ENCODE measurements around the gene CAPS. TPM values are rescaled to one million over a fixed set of nuclear protein-coding genes. Genes with fewer than 3 reads are reported as not detected.

CAPS gene
- total RNA-seq, 4 donors from 2014 or later, result 24.6 to 57.3 (median 38.0) TPM

DNA sequence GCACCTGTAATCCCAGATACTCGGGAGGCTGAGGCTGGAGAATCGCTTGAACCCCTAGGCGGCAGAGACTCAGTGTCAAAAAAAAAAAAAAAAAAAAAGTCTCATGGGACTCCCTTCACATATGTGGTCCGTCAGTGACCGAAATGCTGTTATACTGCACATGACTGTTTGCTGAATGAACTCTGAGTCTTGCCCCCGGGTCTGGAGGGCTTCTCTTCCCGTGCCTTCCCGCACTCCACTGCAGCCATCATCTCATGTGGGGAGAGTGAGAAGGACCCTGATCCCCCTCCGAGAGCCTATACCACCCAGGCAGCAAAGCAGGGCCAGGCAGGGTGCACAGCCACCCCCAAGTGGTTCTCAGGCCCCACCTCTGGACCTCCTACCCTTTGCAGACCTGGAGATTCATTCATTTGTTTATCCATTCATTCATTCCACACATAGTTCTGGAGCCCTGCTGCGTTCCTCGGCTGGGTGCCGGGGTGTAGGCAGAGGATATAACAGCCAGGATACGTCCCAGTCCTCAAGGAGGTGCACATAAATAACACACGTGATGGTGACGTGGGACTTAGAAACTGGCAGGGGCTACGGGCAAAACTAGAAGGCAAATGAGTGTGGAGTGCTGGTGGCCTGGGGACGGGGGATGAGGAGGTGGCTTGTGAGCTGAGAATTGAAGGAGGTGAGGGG, 24.6 kb upstream of the CAPS start:
- peak overlapping the region in 3 of 4 donors; percentile 60 to 64 (median 61) for H3K27ac ChIP-seq
- in situ Hi-C loops (cut with MboI; ENCODE audit: low pct_ligation_motif_present in 1 of 4, low pct_unique_long_range_greater_than_20kb in 1 of 4, low sequenced_read_pairs in 3 of 4), result loop anchor here in 2 of 4 donors (10.0 kb wide), 2 partner anchors 75 to 85 kb away; partner anchors contain the start of gene NRTN (in 1 of the 2)

DNA sequence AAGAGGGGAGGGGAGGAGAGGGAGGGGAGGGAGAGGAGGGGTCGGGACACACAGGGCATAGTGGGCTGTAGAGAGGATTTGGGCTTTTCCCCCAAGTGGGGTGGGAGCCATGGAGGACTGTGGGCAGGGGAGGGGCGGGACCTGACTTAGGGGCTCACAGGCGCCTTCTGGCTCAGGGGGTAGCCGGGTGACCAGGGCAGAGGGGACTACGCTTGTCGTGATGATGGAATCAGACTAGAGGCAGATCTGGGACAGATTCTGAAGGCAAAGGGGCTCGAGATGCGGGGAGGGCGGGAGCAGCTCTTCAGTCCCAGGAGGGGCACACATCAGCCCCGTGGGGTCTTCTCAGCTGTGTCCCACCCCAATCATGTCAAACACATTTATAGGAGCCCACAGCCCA, 24.0 kb upstream of the CAPS start:
- Histone ChIP-seq H3K36me3 (peaks cover 0 to under 1% (median 0%) of the 10 kb centered on the region in 4 donors), H3K4me3 (no peak overlapping the region), H3K4me1 (peaks cover 6 to 17% (median 12%) of the 10 kb centered on the region in 4 donors), H3K9me3 (no peaks in the 10 kb centered on the region), H3K27ac (peak overlapping the region in 3 of 4 donors; percentile 25 to 64 (median 61)), H3K27me3 (peaks cover 21% of the 10 kb centered on the region)
- no peak for TF ChIP-seq POLR2AphosphoS5 (IDR thresholded peaks at IDR 0.05)
- TF ChIP-seq EP300 (IDR thresholded peaks at IDR 0.05; ENCODE audit: low read depth), result no peak
- TF ChIP-seq POLR2A (IDR thresholded peaks at IDR 0.05), result no peak
- TF ChIP-seq, protein P1, sequence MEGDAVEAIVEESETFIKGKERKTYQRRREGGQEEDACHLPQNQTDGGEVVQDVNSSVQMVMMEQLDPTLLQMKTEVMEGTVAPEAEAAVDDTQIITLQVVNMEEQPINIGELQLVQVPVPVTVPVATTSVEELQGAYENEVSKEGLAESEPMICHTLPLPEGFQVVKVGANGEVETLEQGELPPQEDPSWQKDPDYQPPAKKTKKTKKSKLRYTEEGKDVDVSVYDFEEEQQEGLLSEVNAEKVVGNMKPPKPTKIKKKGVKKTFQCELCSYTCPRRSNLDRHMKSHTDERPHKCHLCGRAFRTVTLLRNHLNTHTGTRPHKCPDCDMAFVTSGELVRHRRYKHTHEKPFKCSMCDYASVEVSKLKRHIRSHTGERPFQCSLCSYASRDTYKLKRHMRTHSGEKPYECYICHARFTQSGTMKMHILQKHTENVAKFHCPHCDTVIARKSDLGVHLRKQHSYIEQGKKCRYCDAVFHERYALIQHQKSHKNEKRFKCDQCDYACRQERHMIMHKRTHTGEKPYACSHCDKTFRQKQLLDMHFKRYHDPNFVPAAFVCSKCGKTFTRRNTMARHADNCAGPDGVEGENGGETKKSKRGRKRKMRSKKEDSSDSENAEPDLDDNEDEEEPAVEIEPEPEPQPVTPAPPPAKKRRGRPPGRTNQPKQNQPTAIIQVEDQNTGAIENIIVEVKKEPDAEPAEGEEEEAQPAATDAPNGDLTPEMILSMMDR (IDR thresholded peaks at IDR 0.05), result no peak
- in situ Hi-C loops (cut with MboI; ENCODE audit: low pct_ligation_motif_present in 1 of 4, low pct_unique_long_range_greater_than_20kb in 1 of 4, low sequenced_read_pairs in 3 of 4) (loop anchor here in 1 of 4 donors (10.0 kb wide), 1 partner anchor 85 kb away; the partner anchor contains the start of gene NRTN), intact Hi-C loops (cut with DNase I; ENCODE audit: low total_unique reads) (no loop called here)
- no peak for DNase-seq
- 40 to 49% methylated on average over 2 to 10 of the region's 10 CpGs for WGBS, 2 donors (ENCODE audit: low coverage in 1 of 2)

More for the DNA sequence above, 24.6 kb upstream of the CAPS start:
- Histone ChIP-seq H3K9me3 (no peaks in the 10 kb centered on the region), H3K4me3 (no peak overlapping the region), H3K4me1 (peaks cover 6 to 17% (median 12%) of the 10 kb centered on the region in 4 donors), H3K36me3 (no peaks in the 10 kb centered on the region), H3K27me3 (peaks cover 21% of the 10 kb centered on the region)
- peak in 2 of 3 donors; percentile 41 to 65 for TF ChIP-seq POLR2AphosphoS5 (IDR thresholded peaks at IDR 0.05)
- TF ChIP-seq, protein P1 (IDR thresholded peaks at IDR 0.05), result peak in 1 of 5 experiments; percentile 10
- no peak for TF ChIP-seq EP300 (IDR thresholded peaks at IDR 0.05; ENCODE audit: low read depth)
- WGBS, 2 donors (ENCODE audit: low coverage in 1 of 2), result 46 to 76% methylated on average over 5 to 17 of the region's 17 CpGs
- DNase-seq, result no peak
- intact Hi-C loops (cut with DNase I; ENCODE audit: low total_unique reads), result no loop called here

DNA sequence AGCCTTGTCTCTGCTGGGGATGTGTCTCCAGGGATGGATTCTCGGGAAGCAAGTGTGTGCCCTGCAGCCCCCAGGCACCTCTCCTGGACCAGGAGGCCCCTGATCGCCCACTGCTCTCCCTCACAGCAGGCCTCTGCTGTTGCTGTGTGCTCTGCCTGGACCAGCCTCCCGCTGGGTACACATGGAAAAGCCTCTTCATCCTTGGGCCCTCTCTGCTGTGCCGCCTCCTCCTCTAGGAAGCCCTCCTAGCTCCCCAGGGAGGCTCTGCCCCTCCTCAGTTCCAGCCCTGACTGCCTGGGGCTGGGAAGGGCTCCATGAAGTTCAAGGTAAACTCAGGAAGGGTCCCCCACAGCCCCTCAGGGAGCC, 22.5 kb upstream of the CAPS start:
- Histone ChIP-seq H3K36me3 (peaks cover 0 to 15% (median 3%) of the 10 kb centered on the region in 4 donors), H3K27ac (no peak overlapping the region), H3K4me1 (peaks cover 6 to 17% (median 12%) of the 10 kb centered on the region in 4 donors), H3K9me3 (no peaks in the 10 kb centered on the region), H3K4me3 (no peak overlapping the region), H3K27me3 (peaks cover 21% of the 10 kb centered on the region)
- DNase-seq, result no peak
- 60 to 68% methylated on average over 1 to 4 of the region's 4 CpGs for WGBS, 2 donors (ENCODE audit: low coverage in 1 of 2)
- intact Hi-C loops (cut with DNase I; ENCODE audit: low total_unique reads), result no loop called here
- in situ Hi-C loops (cut with MboI; ENCODE audit: low pct_ligation_motif_present in 1 of 4, low pct_unique_long_range_greater_than_20kb in 1 of 4, low sequenced_read_pairs in 3 of 4), result loop anchor here in 1 of 4 donors (10.0 kb wide), 1 partner anchor 87 kb away; the partner anchor contains the start of gene NRTN
- TF ChIP-seq EP300 (IDR thresholded peaks at IDR 0.05; ENCODE audit: low read depth) (no peak), POLR2A (IDR thresholded peaks at IDR 0.05) (no peak), POLR2AphosphoS5 (IDR thresholded peaks at IDR 0.05) (no peak)
- TF ChIP-seq, protein P1 (IDR thresholded peaks at IDR 0.05), result no peak

DNA sequence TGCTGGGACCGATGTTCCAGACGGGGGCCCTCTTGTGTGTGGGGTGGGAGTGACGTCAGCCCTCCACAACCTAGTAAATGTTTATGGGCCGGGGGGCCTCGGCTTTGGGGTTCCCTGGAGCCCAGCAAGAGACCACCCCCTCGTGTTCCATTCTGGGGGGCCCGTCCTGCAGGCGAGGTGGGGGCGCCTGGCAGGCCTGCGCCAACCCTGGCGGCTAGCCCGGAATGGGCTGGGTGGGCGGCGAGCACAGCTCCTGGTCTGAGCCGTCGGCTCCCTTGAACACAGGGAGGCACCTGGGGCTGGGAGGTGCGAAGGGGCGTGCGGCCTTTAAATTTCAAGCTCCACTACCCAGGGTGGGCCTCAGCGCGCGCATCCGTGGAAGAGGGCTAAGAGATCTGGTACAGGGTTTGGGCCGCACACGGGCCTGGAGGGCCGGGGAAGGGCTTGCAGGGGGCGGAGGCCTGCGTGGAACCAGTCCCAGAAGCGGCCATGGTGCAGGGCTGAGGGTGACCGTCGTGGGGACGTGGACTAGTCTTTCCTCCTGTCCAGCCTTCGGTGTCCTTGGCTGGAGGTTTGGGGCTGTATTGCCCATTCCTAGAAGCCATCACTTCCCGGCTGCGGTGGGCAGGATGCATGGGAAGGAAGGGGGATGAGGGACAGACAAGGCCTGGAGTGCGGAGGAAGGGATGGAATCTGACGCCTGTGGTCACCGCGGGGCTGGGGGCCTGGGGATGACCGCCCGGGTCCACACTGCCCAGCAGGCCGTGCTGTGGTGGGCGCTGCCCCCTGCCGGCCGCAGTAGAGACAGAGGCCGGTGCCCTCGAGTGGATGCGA, 21.9 kb upstream of the CAPS start:
- no peak overlapping the region for H3K4me3 ChIP-seq
- peaks cover 21% of the 10 kb centered on the region for H3K27me3 ChIP-seq
- peak; percentile 58 for DNase-seq
- 14% methylated on average over 40 of the region's 48 CpGs; no CpG with 5 or more reads in 1 of the 2 donors for WGBS, 2 donors (ENCODE audit: low coverage in 1 of 2)
- H3K27ac ChIP-seq, result no peak overlapping the region
- H3K4me1 ChIP-seq, result peaks cover 6 to 17% (median 12%) of the 10 kb centered on the region in 4 donors
- peaks cover 0 to 15% (median 3%) of the 10 kb centered on the region in 4 donors for H3K36me3 ChIP-seq
- H3K9me3 ChIP-seq, result no peaks in the 10 kb centered on the region
- in situ Hi-C loops (cut with MboI; ENCODE audit: low pct_ligation_motif_present in 1 of 4, low pct_unique_long_range_greater_than_20kb in 1 of 4, low sequenced_read_pairs in 3 of 4), result loop anchor here in 1 of 4 donors (10.0 kb wide), 1 partner anchor 87 kb away; the partner anchor contains the start of gene NRTN
- intact Hi-C loops (cut with DNase I; ENCODE audit: low total_unique reads), result loop anchor here (2.0 kb wide), 1 partner anchor 87 kb away; the partner anchor contains the start of gene NRTN
- TF ChIP-seq, protein P1 (IDR thresholded peaks at IDR 0.05), result peak; percentile 65 to 91 (median 78)
- TF ChIP-seq POLR2A (IDR thresholded peaks at IDR 0.05) (no peak), POLR2AphosphoS5 (IDR thresholded peaks at IDR 0.05) (peak in 1 of 3 donors; percentile 9), EP300 (IDR thresholded peaks at IDR 0.05; ENCODE audit: low read depth) (no peak)
